Measurements from ENCODE around the gene SATB2.

SATB2 gene

DNA sequence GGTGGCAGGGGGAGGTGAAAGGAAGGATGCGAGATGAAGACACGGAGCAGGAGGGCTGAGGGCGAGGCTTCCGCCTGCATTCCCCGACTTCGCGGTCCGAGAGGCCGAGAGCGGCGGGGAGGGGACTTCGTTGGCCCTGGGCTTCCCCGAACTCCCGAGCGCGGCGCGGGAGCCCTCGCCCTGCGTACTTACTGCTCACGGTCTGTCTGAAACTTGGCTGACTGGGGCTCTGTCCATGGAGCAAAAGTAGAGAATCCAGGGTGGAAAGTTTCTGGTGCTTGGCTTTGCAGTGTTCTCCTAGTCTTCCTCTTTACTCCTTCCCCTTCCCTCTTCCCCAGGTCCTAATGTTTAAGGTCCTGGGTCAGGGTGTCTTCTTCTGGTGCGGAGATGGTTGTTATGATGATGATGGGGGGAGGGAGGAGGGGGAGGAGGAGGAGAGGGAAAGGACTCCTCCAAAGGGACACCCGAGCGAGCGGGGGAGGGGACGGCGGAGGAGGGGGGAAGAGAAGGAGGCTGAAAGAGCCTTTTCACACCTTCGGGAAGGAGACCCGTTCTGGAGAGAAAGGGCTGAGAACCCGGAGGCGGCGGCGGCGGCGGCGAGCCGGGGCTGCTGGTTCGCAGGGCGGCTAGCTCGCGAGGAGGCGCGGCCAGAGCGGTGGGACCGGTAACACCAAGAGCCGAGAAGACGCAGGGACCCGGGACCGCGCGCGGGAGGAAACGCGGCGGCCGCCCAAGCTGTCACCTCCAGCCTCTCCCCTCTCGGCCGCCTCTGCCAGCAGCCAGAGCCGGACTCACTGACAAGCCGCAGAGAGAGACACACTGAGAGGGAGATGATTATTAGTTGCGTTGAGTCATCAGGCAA lies at the start of gene SATB2:
Gene SATB2, minus strand, starts transcription at position 793 of the 862 bp plus-strand sequence. CDS start 1,902 bp downstream, outside the sequence.
- no peak for DNase-seq

DNA sequence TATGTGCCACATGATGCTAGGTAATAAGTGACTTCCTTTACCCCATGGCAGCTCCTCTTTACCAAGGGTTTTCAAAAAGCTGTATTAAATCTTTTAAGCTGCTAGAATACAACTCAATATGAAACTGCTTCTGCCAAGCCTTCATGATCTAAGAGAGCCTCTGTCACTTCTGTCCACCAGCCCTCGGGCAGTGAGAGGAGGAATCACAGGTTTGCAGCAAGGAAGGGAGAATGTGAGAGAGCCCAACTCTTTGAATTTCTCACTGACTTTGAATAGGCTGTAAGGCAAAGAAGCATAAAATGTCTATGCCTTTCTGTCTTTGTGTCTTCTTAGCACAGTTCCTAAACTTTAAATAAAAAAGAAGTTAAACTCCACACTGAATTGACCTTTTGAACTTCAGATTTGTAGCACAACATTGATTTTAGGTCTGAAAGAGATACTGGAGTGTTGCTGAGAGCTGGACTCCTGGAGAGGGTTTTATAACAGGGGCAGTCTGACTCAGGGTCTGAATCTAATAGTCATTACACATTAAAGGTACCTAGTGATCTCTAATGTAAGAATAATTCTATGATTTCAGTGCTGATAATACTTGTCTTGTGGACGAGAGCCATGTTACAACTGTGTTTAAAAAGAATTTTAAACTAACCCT lies 48.1 kb upstream of the SATB2 start:
- no peak for DNase-seq

DNA sequence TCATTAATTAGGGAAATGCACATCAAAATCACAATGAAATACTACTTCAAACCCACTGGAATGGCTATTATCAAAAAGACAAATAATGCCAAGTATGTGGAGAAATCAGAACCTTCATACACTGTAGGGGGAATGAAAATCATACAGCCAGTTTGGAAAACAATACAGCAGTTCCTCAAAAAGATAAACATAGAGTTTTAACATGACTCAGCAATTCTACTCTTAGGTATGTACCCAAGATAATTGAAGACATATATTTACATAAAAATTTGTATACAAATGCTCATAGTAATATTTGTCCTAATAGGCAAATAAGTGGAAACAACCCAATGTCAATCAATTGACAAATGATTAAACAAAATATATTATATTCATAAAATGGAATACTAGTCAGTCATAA lies 45.4 kb upstream of the SATB2 start:
- no peak for DNase-seq

DNA sequence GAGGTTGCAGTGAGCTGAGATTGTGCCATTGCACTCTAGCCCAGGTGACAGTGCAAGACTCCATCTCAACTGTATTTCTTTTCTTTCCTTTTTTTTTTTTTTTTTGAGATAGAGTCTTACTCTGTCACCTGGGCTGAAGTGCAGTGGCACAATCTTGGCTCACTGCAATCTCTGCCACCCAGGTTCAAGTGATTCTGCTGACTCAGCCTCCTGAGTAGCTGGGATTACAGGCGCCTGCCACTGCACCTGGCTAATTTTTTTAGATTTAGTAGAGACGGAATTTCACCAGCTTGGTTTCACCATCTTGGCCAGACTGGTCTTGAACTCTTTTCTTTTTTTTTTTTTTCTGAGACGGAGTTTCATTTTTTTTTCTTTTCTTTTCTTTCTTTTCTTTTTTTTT lies 41.3 kb upstream of the SATB2 start:
- no peak for DNase-seq

DNA sequence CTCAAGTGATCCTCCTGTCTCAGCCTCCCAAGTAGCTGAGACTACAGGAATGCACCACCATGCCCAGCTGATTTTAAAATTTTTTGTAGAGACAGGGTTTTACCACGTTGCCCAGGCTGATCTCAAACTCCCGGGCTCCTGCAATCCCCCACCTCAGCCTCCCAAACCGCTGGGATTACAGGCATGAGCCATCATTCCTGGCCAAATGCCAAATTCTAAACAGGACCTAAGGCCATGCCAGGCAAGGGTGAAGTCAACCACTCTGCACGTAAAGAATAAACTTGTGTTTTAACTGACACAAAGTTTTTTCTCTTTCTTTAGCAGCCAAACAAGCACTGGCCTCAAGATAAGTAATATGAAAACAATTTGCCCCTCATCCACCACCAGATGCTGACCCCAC lies 37.4 kb upstream of the SATB2 start:
- no peak for DNase-seq

DNA sequence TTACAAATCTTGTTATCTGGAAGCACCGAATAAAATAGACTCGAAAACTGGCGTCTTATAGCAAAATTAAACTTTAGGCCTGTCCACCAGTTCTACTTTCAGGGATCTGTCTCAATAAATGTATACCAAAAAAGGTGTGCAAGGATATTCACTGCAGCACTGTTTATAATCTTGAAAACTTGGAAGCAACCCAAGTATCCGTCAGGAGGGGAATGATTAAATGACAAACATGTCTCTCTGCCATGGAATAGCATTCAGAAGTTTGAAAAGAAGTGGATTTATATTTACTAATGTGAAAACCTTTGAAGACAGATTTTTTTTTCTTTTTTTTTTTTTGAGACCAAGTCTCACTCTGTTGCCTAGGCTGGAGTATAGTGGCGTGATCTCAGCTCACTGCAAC lies 32.3 kb upstream of the SATB2 start:
- DNase-seq = no peak

DNA sequence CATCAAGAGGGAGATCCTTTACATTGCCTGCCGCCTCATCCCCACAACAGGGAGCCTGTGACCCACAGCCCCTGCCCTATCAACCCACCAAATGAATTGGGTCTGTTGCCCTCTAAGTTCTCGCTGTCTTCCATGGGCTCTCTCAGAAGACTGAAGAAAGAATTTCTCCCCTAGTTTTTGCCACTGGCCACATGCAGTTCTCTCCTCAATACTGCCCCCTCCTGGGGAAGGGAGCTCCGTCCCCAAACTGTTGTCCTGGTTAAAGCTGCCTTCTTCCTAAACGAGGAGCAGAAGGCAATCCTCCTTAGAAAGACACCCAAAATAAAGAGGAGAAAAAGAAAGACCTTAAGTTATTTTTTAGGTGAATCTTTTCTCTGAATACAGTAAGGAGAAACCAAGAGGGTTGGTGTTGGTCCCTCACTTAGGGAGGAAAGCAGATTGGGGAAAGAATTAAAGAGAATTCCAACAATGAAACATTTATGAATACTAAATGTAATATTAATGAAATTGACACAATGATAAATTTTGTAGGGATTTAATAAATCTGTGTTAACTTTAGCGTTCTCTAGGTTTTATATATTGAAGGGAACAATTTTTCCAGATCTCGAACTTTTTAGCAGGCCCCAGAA lies 31.1 kb upstream of the SATB2 start:
- no peak for DNase-seq

DNA sequence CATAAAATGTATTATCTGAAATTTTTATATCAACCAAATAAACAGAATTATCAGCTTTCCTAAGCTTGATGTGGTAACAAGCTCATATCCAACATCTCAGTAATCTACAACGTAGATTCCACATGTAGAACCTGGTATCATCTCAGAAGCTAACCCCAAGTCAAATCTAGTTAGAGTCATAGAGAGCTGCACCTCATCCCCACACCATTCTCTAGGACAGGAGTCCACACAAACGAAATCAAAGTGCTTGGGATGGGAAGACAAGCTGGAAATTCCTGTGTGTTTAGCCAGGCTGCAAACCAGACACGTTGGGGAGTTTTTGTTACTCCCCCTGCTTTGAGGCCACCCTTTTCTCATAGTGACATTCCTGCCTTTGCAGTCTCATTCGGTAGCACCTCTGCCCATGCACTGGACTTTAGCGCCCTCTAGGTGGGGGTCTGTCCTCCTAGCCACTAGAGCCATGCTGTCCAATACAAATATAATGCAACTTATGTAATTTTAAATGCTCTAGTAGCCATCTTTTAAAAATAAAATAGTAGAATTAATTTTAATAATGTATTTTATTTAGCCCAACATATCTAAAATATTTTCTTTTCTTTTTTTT lies 28.1 kb upstream of the SATB2 start:
- DNase-seq = no peak

DNA sequence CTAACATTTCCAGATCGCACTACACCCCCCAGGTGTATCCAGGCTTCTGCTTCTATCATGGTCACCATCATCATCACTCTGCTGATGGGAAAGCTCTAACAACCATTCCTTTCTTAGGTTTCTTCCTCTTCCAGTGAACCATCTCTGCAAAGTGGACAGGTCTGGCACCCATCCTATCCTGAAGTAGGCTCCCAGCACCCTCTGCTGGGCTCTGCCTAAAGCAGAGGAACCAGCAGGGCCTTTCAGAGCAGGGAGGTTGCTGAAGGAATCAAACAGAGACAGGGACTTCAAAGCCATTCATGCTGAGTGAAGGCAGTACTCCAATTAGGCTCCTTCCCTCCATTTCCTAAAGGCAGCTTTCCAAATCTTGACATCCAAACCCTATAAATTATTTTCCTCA lies 27.2 kb upstream of the SATB2 start:
- DNase-seq = no peak

DNA sequence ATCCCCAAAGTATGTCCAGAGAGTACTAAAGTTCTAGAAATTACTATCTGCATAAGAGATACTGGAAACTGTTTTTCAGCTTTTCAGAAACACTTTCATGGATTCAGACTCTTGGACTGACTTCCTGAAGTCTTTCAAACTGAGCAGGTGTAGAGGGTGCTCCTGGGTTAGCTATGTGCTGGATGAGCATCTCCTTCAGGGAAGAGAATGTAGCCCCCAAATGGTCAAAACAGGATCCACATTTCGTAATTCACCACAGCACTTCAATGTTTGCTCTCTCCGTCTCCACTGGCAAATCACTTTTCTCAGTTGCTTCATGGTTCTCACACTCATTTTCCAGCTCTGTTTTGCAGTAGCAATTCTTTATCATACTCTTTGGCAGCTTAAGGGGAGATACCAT lies 23.2 kb upstream of the SATB2 start:
- DNase-seq = no peak

DNA sequence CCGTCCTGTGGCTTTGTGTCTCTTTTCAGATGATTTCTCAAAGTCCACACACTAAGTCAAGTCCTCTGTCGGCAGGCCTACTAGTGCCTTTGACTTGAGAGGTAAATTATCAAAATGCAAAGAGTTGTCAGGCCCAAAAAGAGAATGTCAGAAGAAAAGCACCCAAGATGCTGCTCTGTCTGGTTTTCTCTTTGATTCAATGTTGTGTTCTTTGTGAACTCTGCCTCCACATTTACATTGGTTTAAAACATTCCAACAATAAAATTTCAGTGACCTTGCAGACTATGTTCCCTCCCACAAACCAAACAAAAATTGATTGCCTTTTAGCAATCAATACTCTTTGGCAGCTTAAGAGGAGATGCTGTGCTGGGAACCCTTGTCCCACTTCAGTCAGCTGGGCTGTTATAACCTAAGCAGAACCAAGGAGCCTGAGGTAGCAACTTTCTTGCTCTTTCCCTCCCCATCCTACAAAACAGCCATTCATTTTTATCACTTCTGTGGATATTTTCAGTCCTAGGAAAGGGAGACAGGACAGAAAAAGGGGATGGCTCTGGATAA lies 19.6 kb upstream of the SATB2 start:
- DNase-seq = no peak

DNA sequence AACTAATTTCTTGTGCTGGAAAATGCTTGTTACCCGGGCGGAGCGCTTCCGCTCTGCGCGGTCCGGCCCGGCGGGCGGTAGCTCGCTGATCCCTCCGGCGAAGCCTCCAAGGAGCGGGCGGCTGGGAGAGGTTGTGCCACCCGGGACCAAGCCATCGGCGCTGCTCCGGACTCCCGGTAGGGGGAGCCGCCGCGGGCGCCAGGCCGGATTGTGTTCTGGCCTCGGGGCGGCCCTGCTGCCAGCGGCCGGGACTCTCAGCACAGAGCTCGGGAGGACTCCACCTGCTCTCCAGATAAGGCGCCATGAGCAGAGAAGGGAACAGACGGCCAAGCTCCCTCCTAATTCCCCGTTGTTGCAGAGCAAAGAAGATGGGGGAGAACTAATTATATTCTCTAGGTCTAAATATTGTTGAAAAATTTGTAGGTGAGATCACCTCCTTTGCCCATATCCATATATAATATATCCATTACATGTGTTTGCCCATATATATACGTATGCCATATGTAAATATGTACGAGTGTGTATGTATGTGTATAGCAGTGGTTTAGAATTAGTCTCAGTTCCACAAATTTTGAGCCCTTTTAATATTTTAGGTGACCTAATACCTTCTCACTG lies 13.8 kb upstream of the SATB2 start:
- DNase-seq = no peak

DNA sequence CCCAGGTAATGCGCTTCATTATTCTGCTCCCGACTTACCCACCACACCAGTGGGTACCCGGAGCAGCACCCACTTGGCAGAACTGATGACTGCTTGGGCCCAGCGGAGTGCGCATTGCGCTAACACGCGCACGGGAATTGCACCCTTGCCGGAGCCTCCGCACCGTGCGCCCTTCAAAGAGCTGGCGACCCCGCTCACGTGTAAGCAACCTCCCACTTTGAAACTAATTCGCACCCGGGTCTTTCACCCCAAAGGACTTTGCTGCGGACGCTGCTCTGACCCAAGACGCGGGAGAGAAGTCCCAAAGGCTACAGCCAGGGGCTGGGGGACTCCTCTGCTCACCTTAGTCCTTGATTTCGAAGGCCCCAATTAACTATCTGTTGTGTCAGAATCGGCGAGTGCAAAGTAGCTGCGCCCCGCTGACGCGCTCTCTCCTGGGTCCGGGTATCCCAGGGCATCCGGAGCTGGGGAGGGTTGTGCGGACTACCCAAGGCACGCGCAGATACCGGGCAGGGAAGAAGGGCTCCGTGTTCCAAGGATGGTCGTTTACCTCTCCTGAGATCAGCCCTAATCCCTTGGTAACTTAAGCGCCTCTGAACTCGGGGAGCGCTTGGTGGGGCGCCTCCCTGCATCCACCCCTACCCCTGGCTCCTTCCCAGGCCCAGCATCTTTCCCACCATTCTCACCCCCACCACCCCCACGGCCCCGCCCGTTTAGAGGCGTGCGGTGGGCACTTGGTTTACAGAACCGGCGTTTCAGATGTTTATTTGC lies 13.1 kb upstream of the SATB2 start:
- no peak for DNase-seq

DNA sequence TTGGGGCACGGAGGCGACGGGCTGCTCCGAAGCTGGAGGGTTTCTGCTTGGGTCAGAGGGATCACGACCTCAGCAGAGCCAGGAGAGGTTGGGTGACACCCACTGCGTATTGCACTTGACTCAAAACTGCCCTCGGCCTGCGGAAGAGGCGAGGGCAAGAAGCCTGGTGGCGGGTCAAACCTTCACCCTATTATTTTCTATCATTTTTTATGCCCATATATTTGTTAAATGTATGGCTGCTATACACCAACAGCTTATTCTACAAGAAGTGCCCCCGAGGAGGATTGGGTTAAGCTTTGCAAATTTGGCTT lies 12.6 kb upstream of the SATB2 start:
- DNase-seq = no peak

DNA sequence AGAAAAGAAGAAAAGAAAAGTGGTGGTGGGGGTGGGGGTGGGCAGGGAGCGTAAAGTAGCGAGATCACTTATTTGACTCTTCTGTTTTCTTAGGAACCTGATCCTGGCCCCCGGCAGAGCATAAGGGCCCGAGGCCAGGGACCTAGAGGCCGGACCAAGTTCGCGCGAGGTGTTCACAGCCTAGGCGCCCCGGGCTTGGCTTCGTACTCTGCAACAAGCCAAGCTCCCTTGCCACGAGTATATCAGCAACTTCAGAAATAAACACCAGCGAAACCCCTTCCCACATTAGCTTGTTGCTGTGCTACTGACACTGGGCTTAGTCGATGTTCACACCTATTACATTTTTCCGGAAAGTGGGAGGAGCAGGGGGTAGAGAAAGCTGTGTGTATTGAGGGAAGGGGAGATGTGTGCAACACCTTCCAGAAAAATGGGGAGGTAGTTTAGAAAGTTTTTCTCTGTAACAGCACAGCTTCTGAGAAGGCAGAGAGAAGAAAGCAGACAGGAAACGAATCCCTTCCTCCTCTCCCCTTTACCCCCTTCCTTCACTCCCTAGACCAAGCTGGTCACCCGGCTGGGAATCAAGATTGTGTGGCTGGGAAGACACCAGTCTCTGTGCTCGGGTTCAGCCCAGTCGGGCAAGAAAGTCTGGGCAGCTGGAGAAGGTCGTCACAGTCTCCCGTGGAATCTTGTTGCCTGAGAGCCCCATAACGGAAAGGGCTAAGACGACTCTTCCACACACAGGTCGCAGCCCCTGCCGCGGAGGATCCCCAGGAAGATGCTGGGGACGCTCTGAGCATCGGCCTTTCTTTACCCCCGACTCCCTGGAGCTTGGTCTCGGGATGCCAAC lies 12.0 kb upstream of the SATB2 start:
- DNase-seq = no peak

DNA sequence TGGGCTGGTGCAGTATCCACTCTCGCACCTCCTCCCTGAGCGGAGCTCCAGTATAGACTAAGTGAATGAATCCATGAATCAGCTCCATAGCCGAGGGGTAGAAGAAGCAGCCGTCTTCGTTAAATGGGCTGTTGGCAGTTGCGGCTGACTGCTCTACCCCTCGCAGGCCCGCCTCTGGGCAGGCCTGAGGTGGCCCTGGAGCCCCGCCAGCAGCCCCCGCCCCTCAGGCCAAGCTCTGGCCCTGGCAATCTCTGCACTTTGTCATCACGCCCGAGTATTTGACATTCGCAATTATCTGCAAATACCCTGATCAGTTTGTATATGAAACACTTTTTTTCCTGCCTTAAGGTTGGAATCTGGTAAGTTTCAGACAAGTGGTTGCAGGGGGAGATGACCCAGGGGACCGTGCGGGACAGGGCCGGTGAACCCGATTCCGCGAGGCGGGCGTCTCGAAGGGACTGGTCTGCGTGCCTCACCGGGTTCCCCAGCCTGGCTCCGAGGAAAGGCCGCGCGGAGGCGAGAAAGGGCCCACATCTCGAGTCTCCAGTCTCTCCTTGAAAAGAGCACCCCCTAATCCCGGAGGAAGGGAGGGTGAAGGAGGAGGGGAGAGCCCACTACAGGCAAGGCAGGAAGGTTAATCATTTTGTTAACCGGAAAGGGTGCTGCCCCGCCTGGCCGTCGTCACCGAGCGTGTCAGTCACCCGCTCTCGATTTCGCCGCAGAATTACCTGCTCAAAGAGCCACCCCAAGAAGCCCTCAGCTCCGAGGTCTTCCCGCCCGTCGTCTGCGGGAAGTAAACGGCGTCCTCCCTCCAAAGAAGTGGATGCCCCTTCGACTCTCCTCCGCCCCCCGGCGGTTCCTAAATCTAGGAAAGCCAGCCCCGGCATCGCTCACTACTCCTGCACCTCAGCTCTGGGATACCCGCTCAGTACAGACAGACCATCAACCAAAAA lies 11.1 kb upstream of the SATB2 start:
- DNase-seq = no peak

DNA sequence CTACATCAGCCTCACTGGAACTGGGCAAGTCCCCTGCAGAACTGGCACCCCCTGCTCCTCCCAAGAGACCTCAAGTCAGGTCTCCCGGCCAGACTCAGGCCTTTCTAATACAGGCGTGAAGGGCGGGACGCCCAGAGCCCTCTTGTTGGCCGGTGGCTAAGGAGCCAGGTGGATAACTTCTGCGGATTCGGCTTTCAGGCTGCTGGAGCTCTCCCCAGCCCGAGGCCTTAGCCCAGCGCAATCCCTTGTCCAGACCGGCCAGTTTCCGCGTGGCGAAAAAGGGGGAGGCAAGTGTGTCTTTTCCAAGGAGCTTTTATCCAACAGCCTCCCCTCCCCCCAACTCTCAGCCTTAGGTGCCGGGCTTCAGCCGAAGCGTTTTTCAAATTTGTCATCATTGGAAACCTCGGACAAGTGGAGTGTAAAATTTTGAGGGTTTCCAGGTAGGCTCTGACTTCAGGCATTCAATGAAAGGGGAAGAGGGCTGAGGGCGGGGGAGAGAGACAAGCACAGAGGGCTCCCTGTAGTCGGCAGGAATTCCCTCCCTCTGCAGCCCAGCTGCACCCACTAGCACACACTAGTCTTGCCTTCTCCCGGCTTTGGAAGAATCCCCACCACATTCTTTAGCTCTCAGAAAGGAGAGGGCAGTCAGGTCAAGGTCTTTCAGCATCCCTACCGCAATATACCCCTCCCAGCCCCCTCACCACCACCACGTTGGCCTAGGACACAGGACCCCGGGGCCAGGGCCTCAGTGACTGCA lies 9.5 kb upstream of the SATB2 start:
- DNase-seq = no peak

DNA sequence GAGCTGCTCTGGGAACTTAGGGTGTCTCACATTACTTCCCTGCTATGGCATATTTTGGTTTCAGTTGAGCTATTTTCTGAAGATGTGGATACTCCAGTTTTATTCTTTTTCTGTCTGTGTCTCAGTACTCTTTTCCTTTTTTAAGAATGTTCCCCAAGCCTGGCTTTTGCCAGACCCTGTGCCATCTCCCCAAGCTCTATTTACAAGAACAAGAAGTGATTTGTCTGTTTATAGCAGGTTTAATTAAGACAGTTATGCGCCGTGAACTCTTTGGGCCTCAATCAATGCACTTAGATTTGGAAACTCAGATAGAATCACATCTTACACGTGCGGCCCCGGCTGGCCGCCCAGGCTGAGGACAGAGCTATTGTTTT lies 8.9 kb upstream of the SATB2 start:
- DNase-seq = no peak

DNA sequence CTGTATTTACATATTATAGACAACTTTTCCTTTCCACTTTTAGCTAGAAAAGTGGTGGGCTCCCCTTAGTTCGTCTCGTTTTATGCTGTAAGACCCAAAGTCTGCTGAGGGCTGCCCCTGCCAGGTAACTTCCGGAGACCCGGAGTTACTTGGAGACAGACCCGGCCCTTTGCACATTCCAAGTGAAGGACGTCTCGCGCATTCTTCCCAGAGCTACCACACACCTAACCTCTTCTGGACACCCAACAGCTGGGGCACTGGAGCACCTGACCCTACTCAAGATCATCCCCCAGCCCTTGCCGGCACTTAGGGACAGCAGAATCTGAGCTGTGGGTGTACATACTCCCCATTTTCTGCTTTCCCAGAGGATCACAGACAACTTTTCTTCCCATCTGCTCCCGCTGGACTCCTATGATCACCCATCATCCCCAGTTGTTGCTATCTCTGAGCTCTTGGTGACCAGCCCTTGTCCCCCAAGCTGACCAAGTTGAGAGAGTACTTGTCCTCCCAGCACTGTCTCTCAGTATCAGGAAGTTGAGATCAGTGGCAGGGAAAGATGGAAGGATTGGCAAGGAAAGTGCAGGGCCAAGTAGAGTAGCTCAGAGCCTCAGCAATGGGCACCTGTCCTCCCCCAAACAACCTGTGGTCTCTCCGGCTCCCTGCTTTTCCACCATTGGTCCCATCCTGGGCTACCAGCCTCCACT lies 8.4 kb upstream of the SATB2 start:
- DNase-seq = no peak
